HG03521 (cell line): ENCODE measurements around the gene XPNPEP1.
A peak's percentile ranks its signal among the peaks of the same experiment; 100 is the strongest.

Experiments used
- ATAC-seq: cut with Tn5 transposase; IDR thresholded peaks from one replicate; pipeline ENCODE4 v1.9.1; 2021; ENCODE audit warnings: mild to moderate bottlenecking, moderate library complexity; ENCODE audit not compliant: unreplicated experiment

XPNPEP1 gene

GRCh38 chr10:109895095-109895818 lies 28.1 kb downstream of the XPNPEP1 start:
- ATAC-seq = no peak

DNA sequence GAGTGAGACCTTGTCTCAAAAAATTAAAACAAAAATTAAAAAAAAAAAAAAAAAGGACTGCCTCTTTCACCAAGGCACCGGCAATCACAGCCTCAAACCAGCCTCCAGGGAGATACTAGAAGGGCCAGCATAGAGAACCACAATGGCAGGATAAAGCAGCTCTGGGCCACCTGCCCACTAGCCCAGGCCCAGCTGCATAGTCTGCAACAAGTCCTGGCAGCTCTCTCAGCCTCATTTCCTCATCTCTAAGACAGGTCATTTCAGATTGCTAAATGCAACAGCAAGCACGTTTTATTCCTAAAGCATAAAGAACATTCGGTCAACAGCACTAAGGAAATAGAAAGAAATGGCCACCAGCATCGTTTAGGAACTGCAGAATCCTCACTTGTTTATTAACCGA lies 28.8 kb downstream of the XPNPEP1 start:
- ATAC-seq = no peak

GRCh38 chr10:109893386-109893785 lies 29.9 kb downstream of the XPNPEP1 start:
- ATAC-seq = no peak

DNA sequence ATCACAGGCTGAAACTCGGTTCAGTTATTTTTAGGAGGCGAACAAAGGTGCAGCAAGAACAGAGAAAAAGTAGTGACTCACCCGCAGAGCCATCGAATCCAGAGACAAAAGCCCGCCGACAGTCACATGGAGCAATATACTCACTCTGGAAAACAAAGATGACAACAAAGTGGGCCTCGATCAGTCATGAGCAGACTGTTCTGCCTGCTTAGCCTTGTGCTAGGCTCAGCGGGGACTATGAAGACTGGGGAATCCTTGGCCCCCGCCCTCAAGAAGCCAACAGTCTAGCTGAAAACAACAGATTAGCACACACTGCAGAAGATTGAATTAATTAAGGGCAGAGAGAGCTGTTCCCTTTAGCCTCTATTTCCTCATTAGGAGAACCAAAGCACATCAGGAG lies 30.4 kb downstream of the XPNPEP1 start:
- ATAC-seq = no peak

- no peak for ATAC-seq
Measured at GRCh38 chr10:109892117-109892516, 31.2 kb downstream of the XPNPEP1 start.

- no peak for ATAC-seq
Measured at GRCh38 chr10:109891105-109891504, 32.2 kb downstream of the XPNPEP1 start.

- no peak for ATAC-seq
Measured at GRCh38 chr10:109889867-109890266, 33.4 kb downstream of the XPNPEP1 start.

GRCh38 chr10:109887776-109888175 lies 35.5 kb downstream of the XPNPEP1 start:
- no peak for ATAC-seq

DNA sequence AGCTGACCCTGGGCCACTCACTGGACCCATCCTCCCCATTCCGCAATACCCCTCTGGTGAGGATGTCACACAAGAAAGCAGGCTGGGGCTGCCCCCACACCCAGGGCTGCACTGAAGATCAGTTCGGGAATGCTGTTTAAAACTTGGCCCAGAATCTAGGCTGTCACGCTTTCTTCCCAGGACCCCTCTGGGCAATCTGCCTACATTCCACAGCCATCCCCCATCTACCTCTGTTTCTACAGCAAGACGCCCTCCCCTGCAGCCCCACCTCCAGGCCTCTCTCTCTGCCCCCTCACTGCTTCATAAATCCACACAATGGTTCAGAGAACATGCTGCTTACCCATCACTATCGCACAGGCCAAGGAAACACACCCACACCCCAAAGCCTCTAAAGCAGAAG lies 36.1 kb downstream of the XPNPEP1 start:
- no peak for ATAC-seq

DNA sequence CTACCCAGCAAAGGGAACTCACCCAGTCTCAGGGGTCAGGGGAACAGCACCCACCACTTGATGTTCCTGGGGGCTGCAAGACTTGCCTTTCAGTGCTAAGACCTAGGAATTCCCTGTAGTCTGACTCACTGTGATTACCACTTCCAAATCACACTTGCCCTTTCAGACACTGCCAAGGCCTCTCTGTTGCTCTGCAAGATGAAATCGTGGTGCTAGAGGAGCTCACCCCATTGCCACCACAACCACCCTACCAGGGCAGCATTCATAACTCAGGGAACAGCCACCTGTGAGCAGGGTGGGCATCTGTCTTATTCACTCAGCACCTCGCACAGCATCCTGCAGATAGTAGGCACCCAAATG lies 36.5 kb downstream of the XPNPEP1 start:
- ATAC-seq = no peak

GRCh38 chr10:109886037-109886780 lies 37.1 kb downstream of the XPNPEP1 start:
- ATAC-seq = no peak

DNA sequence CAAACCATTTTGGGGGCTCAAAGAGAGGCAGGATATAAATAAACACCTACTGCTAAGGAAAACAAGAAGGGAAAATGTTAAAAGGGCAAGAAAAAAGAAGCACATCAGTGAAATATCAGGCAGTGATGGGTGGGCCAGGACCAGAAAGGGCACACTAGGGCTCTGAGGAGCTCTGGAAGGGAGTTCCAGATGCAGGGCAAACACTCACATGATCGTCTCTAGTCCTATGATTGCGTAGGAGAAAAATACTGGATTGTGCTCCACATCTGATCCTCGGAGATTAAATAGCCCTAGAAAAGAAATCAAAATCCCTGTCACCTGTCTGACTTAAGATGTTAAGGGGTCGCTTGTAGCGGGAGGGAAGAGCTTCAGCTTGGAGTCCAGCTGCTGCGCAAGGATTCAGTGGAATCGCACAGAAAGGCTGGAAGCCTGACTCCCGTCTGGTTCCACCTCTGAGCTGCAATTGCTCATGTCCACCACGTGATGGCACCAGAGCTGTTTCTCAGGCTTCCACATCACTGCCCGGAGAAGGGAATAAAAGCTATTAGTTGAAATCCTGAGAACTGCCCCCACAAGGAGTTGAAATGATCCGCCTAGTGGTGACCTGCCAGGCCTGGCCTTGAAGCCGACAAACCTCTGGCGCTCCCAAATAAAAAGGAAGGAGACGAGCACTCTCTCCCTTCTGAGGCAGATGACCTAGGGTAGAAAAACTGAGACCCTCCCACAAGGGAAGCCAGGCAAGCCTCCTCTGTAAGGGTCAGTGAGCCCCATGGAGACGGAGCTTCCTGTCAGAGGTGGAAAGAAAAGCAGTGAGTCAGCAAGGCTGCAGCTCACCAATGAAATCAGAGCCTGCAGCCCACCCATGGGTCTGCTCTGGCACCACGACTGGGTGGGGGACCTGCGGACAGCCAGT lies 39.2 kb downstream of the XPNPEP1 start:
- peak; percentile 67 for ATAC-seq

- ATAC-seq = no peak
Measured at GRCh38 chr10:109882251-109883057, 40.9 kb downstream of the XPNPEP1 start.

GRCh38 chr10:109881769-109882057 lies 41.6 kb downstream of the XPNPEP1 start:
- ATAC-seq = no peak

DNA sequence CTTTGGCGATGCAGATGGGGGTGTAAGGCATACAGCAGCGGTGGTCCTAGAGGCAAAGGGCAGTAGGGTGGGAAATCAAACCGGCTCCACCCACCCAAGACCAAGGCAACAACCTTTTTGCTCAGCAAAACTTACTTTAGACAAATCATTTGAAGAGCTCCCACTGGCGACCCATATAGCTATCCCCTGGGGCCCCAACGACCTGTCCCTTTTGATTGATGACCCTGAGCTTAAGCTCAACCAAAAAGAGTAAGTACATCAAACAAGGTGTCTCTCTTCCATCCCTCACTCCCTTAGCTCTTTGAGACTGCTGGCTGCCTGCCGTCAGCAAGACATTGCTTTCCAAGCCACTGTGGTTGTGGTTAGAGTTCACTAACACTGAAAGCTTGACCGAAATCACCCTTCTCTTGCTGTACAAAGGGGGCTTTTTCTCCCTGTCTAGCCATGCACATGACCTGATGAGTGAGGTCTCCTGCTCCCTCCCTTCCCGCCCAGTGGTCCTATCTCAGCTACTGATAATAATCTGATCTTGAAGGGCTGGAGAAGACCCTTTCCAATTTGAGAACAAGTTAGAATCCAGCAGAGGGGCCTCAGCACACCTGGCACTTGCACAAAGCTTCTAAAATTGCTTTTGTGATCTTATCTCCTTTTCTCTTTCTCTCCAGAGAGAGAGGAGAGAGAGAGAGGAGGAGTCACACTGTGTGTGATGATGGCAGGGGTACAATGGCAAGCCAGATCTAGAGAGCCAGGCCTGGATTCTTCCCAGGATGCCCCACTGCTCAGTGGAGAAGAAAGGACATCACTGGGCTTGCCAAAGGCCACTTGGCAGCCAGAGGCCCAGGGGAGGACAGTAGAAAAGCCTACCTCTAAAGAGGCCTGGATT lies 42.2 kb downstream of the XPNPEP1 start:
- ATAC-seq = no peak

GRCh38 chr10:109877546-109877945 lies 45.8 kb downstream of the XPNPEP1 start:
- ATAC-seq = no peak

DNA sequence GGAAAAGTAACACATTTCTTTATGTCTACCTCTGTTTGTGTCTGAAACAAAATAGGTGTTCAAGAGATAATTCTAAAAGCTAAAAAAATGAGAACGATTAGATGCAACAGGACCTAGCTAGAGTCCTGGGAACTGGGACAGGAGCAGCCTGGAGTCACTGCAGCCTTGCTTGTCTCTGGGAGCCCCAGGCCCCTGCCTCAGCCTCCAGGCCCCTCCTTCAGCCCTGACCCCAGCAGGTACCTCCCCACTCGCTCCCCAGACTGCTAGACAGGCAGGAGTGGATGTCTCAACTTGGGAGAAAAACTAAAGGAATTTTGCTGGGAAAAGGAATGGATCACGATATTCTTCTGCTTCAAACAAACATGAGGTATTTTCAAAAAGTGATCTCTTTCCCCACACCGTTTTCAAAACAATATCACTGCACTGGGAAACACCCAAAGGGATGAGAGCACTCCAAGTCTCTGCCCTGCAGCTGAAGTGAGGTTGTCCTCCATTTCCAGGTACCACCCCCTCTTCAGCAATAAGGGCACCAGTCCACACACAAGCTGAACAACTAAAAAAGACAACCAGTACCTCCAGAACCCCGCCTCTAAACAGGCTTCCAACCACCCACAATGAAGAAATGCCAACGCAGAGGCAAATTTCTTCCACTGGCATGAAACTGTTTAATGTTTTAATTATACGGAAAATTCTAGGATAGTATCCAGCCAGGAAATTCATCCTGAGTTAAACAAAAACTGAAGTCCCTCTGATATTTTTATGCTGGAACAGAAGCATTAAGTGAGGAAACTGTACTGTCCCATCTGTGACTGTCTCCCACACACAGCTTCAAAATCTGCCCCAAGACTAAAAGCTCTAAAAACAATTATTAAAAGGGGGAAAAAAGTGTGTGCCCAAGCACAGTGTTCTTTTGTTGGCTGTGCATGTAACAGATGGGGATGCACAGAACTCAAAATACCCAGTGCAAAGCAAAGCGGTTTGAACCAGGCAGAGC lies 47.2 kb downstream of the XPNPEP1 start:
- ATAC-seq = no peak

- no peak for ATAC-seq
Measured at GRCh38 chr10:109875151-109875568, 48.2 kb downstream of the XPNPEP1 start.

DNA sequence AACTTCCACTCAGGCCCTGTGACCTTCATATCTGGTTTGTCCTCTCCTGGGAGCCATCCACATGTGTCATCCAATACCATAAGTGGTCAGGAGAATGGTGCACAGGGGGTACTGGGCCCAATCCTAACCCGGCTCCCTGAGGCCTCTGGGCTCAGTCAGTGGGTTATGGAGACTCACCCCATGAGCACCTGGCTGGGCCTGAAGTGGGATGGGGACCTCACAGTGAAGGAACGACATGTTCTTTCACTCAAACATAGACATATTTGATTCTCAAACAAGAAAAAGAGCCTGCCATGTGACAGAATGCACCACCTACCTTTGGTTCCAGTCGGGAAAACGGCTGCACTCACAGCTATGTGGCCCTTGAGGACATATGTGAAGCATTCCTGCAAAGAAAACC lies 51.8 kb downstream of the XPNPEP1 start:
- no peak for ATAC-seq
